ENCODE data around the gene IRF8.

Gene IRF8

DNA sequence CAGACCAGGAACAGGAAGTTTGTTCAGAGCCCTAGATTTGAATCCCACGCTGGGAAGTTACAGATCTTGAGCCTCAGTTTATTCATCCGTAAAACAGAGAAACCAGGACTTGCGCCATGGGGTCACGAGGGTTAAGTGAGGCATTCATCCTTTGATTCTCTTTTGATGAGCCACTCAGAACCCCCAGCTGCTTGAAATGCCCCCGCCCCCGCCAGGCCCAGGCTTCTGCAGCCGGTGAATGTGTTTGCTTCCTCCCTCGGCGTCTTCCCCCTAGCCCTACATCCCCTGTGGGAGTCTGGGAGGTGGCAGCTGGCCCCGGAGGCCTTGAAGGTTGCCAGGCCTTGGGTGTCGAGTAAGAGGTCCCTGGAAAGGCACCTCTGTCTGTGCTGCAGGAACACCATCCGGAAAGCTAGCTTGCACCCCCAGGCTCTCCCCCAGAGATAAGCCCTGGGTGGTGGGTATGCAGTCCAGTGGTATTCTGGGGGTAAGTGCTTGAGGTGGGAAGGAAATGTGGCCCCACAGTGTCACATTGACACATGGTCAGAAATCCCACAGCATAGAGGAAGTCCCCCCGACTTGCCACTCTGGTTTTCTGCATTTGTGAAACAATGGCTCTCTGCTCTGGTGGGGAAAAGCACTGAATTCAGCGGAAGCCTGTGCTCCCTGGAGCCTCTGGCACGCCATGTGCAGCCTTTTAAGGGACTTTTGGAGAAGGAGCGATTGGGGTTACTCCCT is 14.9 kb downstream of the IRF8 start:
- no peak for DNase-seq (ENCODE audit: low read depth)
- H3K4me3 ChIP-seq (ENCODE audit: low read length): no peak overlapping the region
- TF ChIP-seq, protein P1, sequence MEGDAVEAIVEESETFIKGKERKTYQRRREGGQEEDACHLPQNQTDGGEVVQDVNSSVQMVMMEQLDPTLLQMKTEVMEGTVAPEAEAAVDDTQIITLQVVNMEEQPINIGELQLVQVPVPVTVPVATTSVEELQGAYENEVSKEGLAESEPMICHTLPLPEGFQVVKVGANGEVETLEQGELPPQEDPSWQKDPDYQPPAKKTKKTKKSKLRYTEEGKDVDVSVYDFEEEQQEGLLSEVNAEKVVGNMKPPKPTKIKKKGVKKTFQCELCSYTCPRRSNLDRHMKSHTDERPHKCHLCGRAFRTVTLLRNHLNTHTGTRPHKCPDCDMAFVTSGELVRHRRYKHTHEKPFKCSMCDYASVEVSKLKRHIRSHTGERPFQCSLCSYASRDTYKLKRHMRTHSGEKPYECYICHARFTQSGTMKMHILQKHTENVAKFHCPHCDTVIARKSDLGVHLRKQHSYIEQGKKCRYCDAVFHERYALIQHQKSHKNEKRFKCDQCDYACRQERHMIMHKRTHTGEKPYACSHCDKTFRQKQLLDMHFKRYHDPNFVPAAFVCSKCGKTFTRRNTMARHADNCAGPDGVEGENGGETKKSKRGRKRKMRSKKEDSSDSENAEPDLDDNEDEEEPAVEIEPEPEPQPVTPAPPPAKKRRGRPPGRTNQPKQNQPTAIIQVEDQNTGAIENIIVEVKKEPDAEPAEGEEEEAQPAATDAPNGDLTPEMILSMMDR (IDR thresholded peaks at IDR 0.05; ENCODE audit: insufficient read depth, low read depth, low read length, missing control alignments): no peak

DNA sequence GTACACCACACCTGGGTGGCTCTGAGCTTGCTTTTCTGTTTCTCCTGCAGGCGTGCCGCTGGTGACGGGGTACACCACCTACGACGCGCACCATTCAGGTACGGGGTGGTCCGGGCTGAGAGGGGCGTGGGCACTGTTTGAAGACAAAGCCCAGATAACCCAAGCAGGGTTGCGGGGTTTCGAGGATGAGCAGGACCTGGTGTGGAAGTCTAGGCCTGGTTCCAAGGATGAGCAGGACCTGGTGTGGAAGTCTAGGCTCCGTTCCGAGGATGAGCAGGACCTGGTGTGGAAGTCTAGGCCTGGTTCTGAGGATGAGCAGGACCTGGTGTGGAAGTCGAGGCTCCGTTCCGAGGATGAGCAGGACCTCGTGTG is 15.4 kb downstream of the IRF8 start:
- no peak overlapping the region for H3K4me3 ChIP-seq (ENCODE audit: low read length)
- DNase-seq (ENCODE audit: low read depth): no peak
- TF ChIP-seq, protein P1 (IDR thresholded peaks at IDR 0.05; ENCODE audit: insufficient read depth, low read depth, low read length, missing control alignments): no peak

DNA sequence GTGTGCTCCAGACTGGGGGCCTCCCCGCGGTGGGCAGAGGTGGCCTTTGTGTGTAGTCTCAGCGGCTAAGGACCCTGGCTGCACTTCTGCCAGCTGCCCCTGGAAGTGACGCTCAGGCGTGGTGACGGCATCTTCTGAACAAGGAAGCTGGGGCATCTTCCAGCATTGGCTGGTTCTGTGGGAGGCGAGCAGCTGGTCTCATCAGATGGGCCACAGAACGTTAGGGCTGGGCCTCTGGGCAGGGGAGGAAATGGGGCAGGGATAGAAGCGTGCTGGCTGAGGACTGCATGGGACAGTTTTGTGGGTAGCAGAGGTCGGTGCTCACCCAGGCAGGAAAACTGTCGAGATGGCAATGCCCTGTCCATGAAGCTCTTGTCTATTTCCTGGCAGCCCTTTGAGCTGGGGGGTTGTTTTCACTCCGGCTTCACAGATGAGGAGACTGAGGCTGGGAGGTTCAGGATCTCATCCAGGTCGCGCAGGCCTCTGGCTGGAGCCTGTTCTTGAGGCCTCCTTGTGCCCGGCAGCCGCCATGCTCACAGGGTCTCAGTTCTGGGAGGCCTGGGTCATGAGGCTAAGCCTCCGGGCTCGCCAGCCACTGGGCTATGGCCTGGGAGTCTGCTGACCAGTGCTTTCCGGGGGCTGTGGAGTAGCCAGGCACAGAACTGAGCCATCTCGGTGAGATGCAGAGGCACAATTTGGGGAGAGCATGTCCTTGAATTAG is 16.3 kb downstream of the IRF8 start:
- H3K4me3 ChIP-seq (ENCODE audit: low read length): no peak overlapping the region
- TF ChIP-seq, protein P1 (IDR thresholded peaks at IDR 0.05; ENCODE audit: insufficient read depth, low read depth, low read length, missing control alignments): no peak
- DNase-seq (ENCODE audit: low read depth): no peak

DNA sequence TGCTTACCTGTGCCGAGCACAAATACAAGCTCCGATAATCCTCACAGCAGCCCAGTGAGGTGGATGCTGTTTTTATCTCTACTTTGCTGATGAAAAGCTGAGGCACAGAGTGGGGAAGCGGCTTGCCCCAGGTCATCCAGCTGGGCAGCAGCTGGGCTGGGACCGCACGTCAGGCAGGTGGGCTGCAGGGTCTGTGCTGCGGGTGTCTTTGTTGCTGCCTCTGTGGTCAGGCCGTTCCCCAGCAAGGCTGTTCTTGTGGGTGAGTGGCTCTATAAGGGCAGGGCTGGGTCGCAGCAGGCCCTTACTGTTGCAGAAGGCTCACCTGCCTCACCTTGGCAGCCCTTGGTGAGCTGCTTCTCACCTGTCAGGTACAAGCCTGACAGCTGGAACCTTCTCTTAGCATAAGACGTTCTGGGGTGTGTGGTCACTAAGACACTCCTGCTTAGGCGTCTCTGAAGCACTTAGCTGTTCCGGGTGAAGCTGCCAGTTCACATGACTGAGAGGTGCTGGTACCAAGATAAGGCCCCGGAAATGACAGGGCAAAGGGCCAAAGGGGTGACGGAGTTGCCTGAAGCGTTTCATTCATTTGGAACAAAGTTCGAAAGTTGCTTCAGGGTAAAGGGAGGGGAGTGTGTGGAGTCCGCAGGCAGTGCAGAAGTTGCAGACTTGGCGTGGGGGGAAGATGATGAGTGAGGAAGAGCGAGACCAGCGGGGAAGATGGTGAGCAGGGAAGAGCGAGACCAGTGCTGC is 17.4 kb downstream of the IRF8 start:
- TF ChIP-seq, protein P1 (IDR thresholded peaks at IDR 0.05; ENCODE audit: insufficient read depth, low read depth, low read length, missing control alignments): no peak
- no peak for DNase-seq (ENCODE audit: low read depth)

DNA sequence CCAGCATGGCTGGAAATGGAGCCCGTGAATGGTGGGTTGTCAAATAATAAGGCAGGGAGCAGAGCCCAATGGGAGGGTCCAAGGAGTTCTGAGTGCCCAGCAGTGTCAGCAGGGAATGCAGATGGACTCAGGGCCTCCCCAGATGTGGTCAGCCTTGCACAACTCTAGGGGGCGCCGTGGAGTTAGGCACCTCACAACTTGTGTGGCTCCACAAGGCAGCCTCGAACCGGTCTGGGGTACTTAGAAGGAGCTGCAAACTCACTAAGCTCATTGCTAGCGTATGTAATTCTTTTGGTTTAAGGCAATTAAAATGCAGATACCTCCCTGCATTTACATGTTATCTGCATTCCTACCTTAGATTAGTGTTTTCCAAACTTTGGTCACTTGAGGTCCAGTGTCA is 18.1 kb downstream of the IRF8 start:
- TF ChIP-seq, protein P1 (IDR thresholded peaks at IDR 0.05; ENCODE audit: insufficient read depth, low read depth, low read length, missing control alignments): no peak
- DNase-seq (ENCODE audit: low read depth): no peak

More for the DNA sequence above, 17.4 kb downstream of the IRF8 start:
- no peak overlapping the region for H3K4me3 ChIP-seq (ENCODE audit: low read length)

DNA sequence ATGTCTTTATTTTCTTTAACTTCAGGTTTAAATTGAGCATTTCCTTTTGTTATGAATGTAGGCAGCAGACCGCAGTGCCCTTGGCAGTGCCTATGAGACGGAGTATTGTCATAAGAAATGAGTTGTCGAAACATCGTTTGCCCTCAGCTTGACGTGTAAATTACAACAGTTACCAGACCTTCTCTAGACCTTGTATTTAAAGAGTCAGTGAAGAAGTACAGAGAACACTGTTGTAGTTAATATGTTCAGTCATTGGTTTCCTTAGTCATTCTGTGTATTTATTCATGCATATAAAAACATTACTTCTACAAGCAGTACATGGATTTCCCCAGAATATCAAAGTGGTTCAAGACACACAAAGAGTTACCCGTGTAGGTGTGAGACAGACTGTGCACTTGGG is 19.0 kb downstream of the IRF8 start:
- no peak for DNase-seq (ENCODE audit: low read depth)
- TF ChIP-seq, protein P1 (IDR thresholded peaks at IDR 0.05; ENCODE audit: insufficient read depth, low read depth, low read length, missing control alignments): no peak
- H3K4me3 ChIP-seq (ENCODE audit: low read length): no peak overlapping the region

More for the DNA sequence above, 18.1 kb downstream of the IRF8 start:
- H3K4me3 ChIP-seq (ENCODE audit: low read length): no peak overlapping the region
